HepG2 (cell line): Measurements from ENCODE around the gene ARHGAP25. TPM values are rescaled to one million over a fixed set of nuclear protein-coding genes. Genes with fewer than 3 reads are reported as not detected.
A peak's percentile ranks its signal among the peaks of the same experiment; 100 is the strongest.

Experiments
- ATAC-seq: fragments of 200-7000 bp; cut with Tn5 transposase; 3 replicates; pipeline ENCODE4 v1.9.1; 2020; ENCODE audit warnings: mild to moderate bottlenecking, moderate library complexity
- BruUV-seq: library from RNA; stranded (reverse); fragments of 400-500 nt; replicated peaks from 2 replicates; lab custom pipeline; 2021; lab: Mats Ljungman, UMichigan
- CTCF ChIA-PET: fragments of 300-600 bp; formaldehyde crosslinking; extraction: SDS; loops from one replicate; lab custom pipeline; 2021; ENCODE audit warnings: low total read pairs, inconsistent platforms, low intra/inter-chr PET ratio; lab: Yijun Ruan, JAX
- POLR2A ChIA-PET: fragments of 350-600 bp; sonication (Branson Sonifier 250); formaldehyde crosslinking; loops from one replicate; lab custom pipeline; 2020; ENCODE audit warnings: antibody characterized with exemption, inconsistent platforms; lab: Yijun Ruan, JAX
- DNase-seq: peaks from one replicate; pipeline ENCODE4 v3.0.0-alpha.2; 2015; ENCODE audit warnings: low spot score
- FAIRE-seq: peaks from 3 replicates; lab custom pipeline; 2011; peaks lifted over from hg19 to GRCh38; lab: Jason Lieb, UNC
- H2AFZ ChIP-seq: one replicate; pipeline ENCODE4 v1.6.1; 2011; ENCODE audit warnings: low read length, inconsistent platforms
- H3K27ac ChIP-seq: fragments of 300-600 bp; 3 replicates; pipeline ENCODE4 v1.8.0; 2011; ENCODE audit warnings: mixed run types, mild to moderate bottlenecking, mixed read lengths, low read length, inconsistent platforms; ENCODE audit not compliant: insufficient read depth; ENCODE audit errors: extremely low read length
- H3K27me3 ChIP-seq, 2 experiments: fragments of 200-600 bp in 1 of 2; 2 replicates in 1 of 2; 3 replicates in 1 of 2; pipeline versions ENCODE4 v1.6.0 to v1.8.0; 2011; ENCODE audit warnings: low read length in 2 of 2, mild to moderate bottlenecking in 2 of 2, moderate library complexity in 2 of 2, inconsistent platforms in 1 of 2; ENCODE audit not compliant: insufficient read depth in 2 of 2, control insufficient read depth in 1 of 2
- H3K36me3 ChIP-seq, 2 experiments: fragments of 200-600 bp in 1 of 2; replicated peaks in 1 of 2; 2 replicates in 1 of 2; 3 replicates in 1 of 2; pipeline versions ENCODE4 v1.5.1 to v1.8.0; 2011; ENCODE audit warnings: low read length in 2 of 2, inconsistent platforms in 1 of 2; ENCODE audit not compliant: insufficient read depth in 2 of 2, control insufficient read depth in 1 of 2
- H3K4me1 ChIP-seq: 2 replicates; pipeline ENCODE4 v1.5.1; 2012; ENCODE audit warnings: low read length, inconsistent platforms; ENCODE audit not compliant: insufficient read depth
- H3K4me2 ChIP-seq: 2 replicates; pipeline ENCODE4 v1.6.0; 2011; ENCODE audit warnings: low read depth, low read length, inconsistent platforms
- H3K4me3 ChIP-seq, 3 experiments: fragments of 200-600 bp in 1 of 3; sonication (generic), shearing (Covaris generic) in 1 of 3; replicated peaks in 1 of 3; 2 replicates each; pipeline ENCODE4 v1.5.1; 2011 to 2016; ENCODE audit warnings: low read length in 3 of 3, inconsistent platforms in 2 of 3, low read depth in 2 of 3, mild to moderate bottlenecking in 2 of 3, control low read depth in 1 of 3, mixed read lengths in 1 of 3; ENCODE audit not compliant: insufficient read depth in 1 of 3
- H3K79me2 ChIP-seq: one replicate; pipeline ENCODE4 v1.6.1; 2011; ENCODE audit warnings: low read length, inconsistent platforms; ENCODE audit not compliant: insufficient read depth
- H3K9ac ChIP-seq: 2 replicates; pipeline ENCODE4 v1.6.0; 2011; ENCODE audit warnings: mild to moderate bottlenecking, low read depth, low read length, inconsistent platforms; ENCODE audit not compliant: insufficient read depth
- H3K9me3 ChIP-seq: 2 replicates; pipeline ENCODE4 v1.5.1; 2012; ENCODE audit warnings: mild to moderate bottlenecking, low read length
- H4K20me1 ChIP-seq: 2 replicates; pipeline ENCODE4 v1.6.0; 2011; ENCODE audit warnings: inconsistent platforms, mild to moderate bottlenecking, low read length, moderate library complexity; ENCODE audit not compliant: insufficient read depth
- ATF4 ChIP-seq, 2 experiments: fragments of 450-650 bp in 1 of 2; sonication (generic) in 1 of 2; formaldehyde crosslinking; IDR thresholded peaks; 2 replicates each; pipeline versions ENCODE4 v1.5.0 to v1.8.0; 2020 to 2022; ENCODE audit warnings: mild to moderate bottlenecking in 1 of 2, missing genetic modification reagents in 1 of 2
- CBX2 ChIP-seq, 2 experiments: fragments of 200-600 bp in 1 of 2; sonication (generic); formaldehyde crosslinking in 1 of 2; IDR thresholded peaks; 2 replicates each; pipeline versions ENCODE4 v1.7.0 to v1.8.1; 2018 to 2022; ENCODE audit warnings: low read depth in 2 of 2, low read length in 1 of 2, mild to moderate bottlenecking in 1 of 2, missing genetic modification reagents in 1 of 2
- GZF1 ChIP-seq: sonication (generic); formaldehyde crosslinking; IDR thresholded peaks from 2 replicates; pipeline ENCODE4 v1.5.1; 2020; ENCODE audit warnings: mild to moderate bottlenecking, missing genetic modification reagents
- MAX ChIP-seq: IDR thresholded peaks from 2 replicates; pipeline ENCODE4 v1.6.1; 2012; ENCODE audit warnings: inconsistent platforms
- MBNL3 ChIP-seq: fragments of 250-450 bp; sonication (Bioruptor Pico); conservative IDR thresholded peaks from 2 replicates; pipeline ENCODE4 v1.8.0; 2022; ENCODE audit warnings: mild to moderate bottlenecking, inconsistent platforms
- MNT ChIP-seq: fragments of 450-650 bp; IDR thresholded peaks from 2 replicates; pipeline ENCODE4 v1.6.1; 2016
- MXD3 ChIP-seq: IDR thresholded peaks from 2 replicates; pipeline ENCODE4 v1.6.1; 2016; ENCODE audit warnings: mild to moderate bottlenecking, missing biosample characterization, missing genetic modification reagents
- PITX1 ChIP-seq: sonication (generic); formaldehyde crosslinking; IDR thresholded peaks from 2 replicates; pipeline ENCODE4 v1.5.1; 2020; ENCODE audit warnings: mild to moderate bottlenecking, missing genetic modification reagents
- TAF1 ChIP-seq: sonication (generic); formaldehyde crosslinking; IDR thresholded peaks from 2 replicates; pipeline ENCODE4 v1.4.0; 2020; ENCODE audit warnings: missing genetic modification reagents
- XRCC5 ChIP-seq: fragments of 200-400 bp; formaldehyde crosslinking; optimal IDR thresholded peaks from 2 replicates; pipeline ENCODE3; 2017; ENCODE audit warnings: mild to moderate bottlenecking, low read length
- ZNF274 ChIP-seq: sonication (generic); formaldehyde crosslinking; IDR thresholded peaks from 2 replicates; pipeline ENCODE4 v1.5.1; 2020; ENCODE audit warnings: mild to moderate bottlenecking, missing genetic modification reagents
- ZNF354B ChIP-seq: sonication (generic); formaldehyde crosslinking; IDR thresholded peaks from 2 replicates; pipeline ENCODE4 v1.8.0; 2022; ENCODE audit warnings: mild to moderate bottlenecking, missing genetic modification reagents
- ZNF770 ChIP-seq: sonication (generic); formaldehyde crosslinking; IDR thresholded peaks from 2 replicates; pipeline ENCODE4 v1.5.0; 2020; ENCODE audit warnings: mild to moderate bottlenecking, missing genetic modification reagents
- ZNF883 ChIP-seq: sonication (generic); formaldehyde crosslinking; IDR thresholded peaks from 2 replicates; pipeline ENCODE4 v1.5.1; 2020; ENCODE audit warnings: mild to moderate bottlenecking, missing genetic modification reagents; ENCODE audit errors: not compliant biosample characterization
- ZSCAN29 ChIP-seq: sonication (generic); formaldehyde crosslinking; conservative IDR thresholded peaks from 2 replicates; pipeline ENCODE4 v1.4.0; 2020; ENCODE audit warnings: mild to moderate bottlenecking, missing genetic modification reagents
- WGBS: methylation state at CpG from one replicate; pipeline ENCODE4 v1.1.6; 2017; ENCODE audit warnings: low lambda C conversion rate; 5-methylcytosine and 5-hydroxymethylcytosine counted together
- in situ Hi-C: cut with HindIII; loops from 2 replicates; pipeline ENCODE4 v1.10.0; 2017; ENCODE audit warnings: low pct_unique_long_range_greater_than_20kb; ENCODE audit not compliant: extremely low pct_ligation_motif_present
- intact Hi-C: fragments of 100-400 bp; cut with micrococcal nuclease; formaldehyde crosslinking; loops from one replicate; pipeline ENCODE4 v1.10.0; 2022; ENCODE audit not compliant: unreplicated experiment
- polyA plus RNA-seq, 8 experiments: library from polyadenylated mRNA; depleted of rRNA in 3 of 8; stranded (reverse) in 7 of 8; unstranded in 1 of 8; fragments of >200 nt; fragmentation: Illumina TruSeq in 4 of 8; extraction: Trizol in 4 of 8; gene quantifications; 2 replicates each; pipeline versions ENCODE4 v1.2.1 to v1.2.3, GENCODE V29; 2011 to 2016; ENCODE audit warnings: low read depth in 4 of 8, missing spikeins in 1 of 8, mixed read lengths in 1 of 8; ENCODE audit not compliant: insufficient read depth in 1 of 8
- total RNA-seq, 5 experiments: library from RNA; depleted of rRNA; stranded (reverse); fragments of >200 nt; fragmentation: Illumina TruSeq; extraction: Trizol; gene quantifications; 2 replicates each; pipeline ENCODE4 v1.2.3, GENCODE V29; 2016; ENCODE audit warnings: low read depth in 1 of 5

The ARHGAP25 gene
- total and polyA plus RNA-seq, 2 of the 13 experiments (the other 11 are each of a cell fraction or from before 2014, with no cell fraction given), result not detected

- no peak for TF ChIP-seq ZNF770 (CRISPR knock-in tag)
- no peak for TF ChIP-seq ATF4 (CRISPR knock-in tag; IDR thresholded peaks at IDR 0.05)
- no peak for TF ChIP-seq GZF1 (CRISPR knock-in tag)
Observed at GRCh38 chr2:68708629-68709028, 26.0 kb upstream of the ARHGAP25 start (continued).

GRCh38 chr2:68709421-68709911 lies 25.1 kb upstream of the ARHGAP25 start:
- no peaks in the 10 kb centered on the region; a peak in 1 of 5 replicates for H3K27me3 ChIP-seq
- no peaks in the 10 kb centered on the region for H3K4me1 ChIP-seq
- BruUV-seq, result no TSS peak
- H3K4me2 ChIP-seq, result peak overlapping the region; percentile 13; the same call in 1 of the 2 replicates
- ATAC-seq (peak; percentile 96), DNase-seq (peak; percentile 57), FAIRE-seq (peak; percentile 73)
- POLR2A ChIA-PET, result no interaction called here
- WGBS, result 3% methylated on average over 5 of the region's 5 CpGs
- H4K20me1 ChIP-seq, result no peaks in the 10 kb centered on the region
- CTCF ChIA-PET, result interaction anchor here (0.8 to 1.3 kb wide), 2 partner anchors 214 to 216 kb away, joined by 3 to 4 read pairs; no protein-coding TSS in a partner anchor
- no peaks in the 10 kb centered on the region for H3K79me2 ChIP-seq
- H2AFZ ChIP-seq, result no peak overlapping the region
- no peaks in the 10 kb centered on the region for H3K36me3 ChIP-seq
- H3K9me3 ChIP-seq, result no peaks in the 10 kb centered on the region
- intact Hi-C loops (loop anchor here (1.0 kb wide), 1 partner anchor 216 kb away; no protein-coding TSS in a partner anchor), in situ Hi-C loops (loop anchor here (5.0 kb wide), 2 partner anchors 213 to 242 kb away; partner anchors contain the start of genes APLF and FBXO48)
- H3K4me3 ChIP-seq, result no peak overlapping the region
- H3K27ac ChIP-seq, result no peak overlapping the region
- no peak overlapping the region for H3K9ac ChIP-seq
- TF ChIP-seq MBNL3 (CRISPR knock-in tag) (no peak), PITX1 (no peak), MNT (no peak), ZNF883 (CRISPR knock-in tag) (no peak), ZNF354B (no peak), MXD3 (no peak), ZNF274 (CRISPR knock-in tag) (no peak), TAF1 (CRISPR knock-in tag) (no peak), XRCC5 (peak; percentile 55), MAX (0 out of 2 replicates have a peak, but pooled peaks have one; percentile 18), CBX2 (IDR thresholded peaks at IDR 0.05; ENCODE audit: low read depth, low read length) (no peak), CBX2 (CRISPR knock-in tag; IDR thresholded peaks at IDR 0.05; ENCODE audit: low read depth) (no peak), ZSCAN29 (no peak)
